HG03457 (cell line): Measurements from ENCODE around the gene DPY30.

Experiments used
- ATAC-seq: cut with Tn5 transposase; IDR thresholded peaks from one replicate; pipeline ENCODE4 v1.9.1; 2021; ENCODE audit warnings: moderate number of reproducible peaks; ENCODE audit not compliant: unreplicated experiment

DPY30 gene

DNA sequence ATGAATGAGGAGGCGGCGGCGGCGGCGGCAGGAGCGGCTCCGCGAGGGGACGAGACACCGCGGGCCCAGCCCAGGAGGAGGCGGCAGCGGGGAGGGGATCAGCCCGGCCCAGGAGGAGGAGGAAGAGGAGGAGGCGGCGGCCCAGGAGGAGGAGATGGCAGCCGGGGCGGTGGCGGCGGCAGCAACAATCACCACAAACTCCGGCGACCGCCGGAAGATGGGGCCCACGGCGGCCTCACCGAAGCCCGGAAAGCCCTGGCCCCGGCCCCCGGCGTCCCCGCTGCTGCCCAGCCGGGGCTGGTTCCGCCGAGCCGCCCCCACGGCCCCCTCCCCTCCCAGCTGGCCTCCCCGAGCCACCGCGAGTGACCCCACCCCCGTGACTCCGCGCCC, 29.3 kb downstream of the DPY30 start:
- peak; percentile 36 for ATAC-seq

DNA sequence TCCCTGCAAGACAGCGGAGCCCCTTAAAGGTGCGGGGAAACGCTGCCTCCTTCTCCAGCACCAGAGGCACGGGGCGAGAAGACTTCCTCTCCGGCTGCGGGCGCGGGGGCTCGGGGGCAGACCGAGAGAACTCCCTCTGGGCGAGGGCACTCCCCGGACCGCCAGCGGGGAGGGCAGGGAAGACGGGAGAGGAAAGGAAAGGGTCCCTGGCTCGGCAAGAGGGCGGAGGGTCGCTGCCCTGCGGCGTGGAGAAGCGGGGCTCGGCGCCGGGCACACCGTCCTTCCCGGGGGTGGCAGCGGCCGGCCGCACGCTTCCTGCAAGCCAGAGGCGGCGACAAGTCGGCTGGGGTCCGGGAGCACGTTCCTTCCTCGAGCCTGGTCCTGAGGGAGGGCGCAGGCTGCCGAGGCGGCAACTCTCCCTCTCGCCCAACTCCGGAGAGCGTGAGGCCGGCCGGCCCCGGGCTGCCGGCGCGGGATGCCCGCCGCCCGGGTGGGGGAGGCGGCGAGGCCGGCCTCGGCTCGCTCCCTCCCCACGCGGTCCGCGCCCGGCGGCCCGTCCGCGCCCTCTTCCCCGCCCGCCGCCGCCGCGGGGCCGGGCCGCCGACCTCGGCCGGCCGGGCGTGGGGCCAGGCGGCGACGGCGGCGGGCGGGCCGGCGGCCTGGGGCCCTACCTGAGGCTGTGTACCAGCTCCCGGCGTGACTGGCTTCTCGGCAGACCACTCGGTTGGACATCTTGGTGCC, 29.9 kb downstream of the DPY30 start:
- peak; percentile 16 for ATAC-seq

DNA sequence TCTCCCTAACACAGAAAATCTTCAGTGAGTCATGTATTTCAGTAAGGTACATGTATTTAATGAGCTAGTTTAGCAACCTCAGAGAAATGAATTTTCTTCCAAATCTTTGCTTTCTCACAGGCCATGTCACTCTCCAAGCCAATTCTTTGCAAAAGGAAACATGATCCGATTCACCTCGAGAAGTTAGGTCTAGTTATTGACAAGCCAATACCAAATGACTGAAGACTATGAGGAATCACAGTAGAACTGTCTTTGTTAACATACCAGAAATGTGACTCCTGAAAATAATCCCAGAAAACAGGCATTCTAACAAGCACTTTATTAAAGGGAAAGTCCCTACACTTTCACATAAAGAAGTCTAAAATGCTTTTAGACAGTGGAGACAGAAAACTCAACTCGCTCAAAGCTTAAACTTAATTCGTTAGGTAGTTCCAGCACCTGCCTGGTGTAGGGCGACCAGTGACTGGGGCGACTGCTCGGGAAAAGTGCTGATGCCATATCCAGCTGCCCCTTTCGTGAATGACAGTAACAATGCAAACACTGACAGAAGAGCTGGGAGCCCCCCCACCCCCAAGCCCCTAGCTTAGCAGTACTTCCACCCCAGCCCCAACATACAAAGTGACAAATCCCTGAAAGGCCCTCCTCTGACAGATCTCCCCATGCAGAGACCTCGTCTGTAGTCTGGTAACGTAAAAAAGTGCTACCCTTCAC, 30.6 kb downstream of the DPY30 start:
- no peak for ATAC-seq

DNA sequence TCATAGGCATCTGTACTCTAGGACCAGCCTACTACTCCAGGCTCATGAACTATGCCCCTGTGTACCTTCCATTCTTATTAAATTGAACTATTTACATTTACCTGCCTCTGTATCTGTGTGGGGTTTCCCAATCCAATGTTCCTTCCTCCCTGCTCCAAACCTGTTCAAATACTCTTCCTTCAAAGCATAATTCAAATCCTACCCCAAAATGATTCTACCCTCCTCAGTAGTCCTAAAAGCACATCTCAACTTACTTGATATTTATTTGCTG, 32.5 kb downstream of the DPY30 start:
- ATAC-seq: no peak

DNA sequence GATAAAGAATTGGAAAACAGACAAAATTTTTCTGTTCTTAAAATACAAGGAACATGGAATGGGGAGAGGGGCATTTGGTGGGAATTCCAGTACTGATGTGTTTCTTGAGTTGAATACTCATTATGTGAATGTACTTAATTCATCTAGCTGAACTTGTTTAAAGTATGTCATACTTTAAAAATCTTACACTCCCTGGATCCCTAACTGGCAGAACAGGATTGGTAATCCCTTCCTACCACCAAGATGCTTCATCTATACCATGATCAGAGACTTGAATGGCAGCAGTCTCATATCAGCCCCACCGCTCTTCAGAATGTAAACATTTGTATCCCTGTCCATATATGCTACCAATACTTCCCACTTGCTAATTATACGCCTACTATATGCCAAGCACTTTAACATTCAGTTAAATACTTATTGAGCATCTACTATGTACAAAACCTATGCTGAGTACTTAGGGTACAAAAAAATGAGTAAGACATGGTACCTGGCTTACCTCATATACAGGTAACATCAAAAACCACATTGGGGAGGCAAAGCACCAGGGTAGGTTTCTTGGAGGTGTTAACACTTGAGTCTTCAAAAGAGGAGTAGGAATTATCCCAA, 34.1 kb downstream of the DPY30 start:
- ATAC-seq: no peak

DNA sequence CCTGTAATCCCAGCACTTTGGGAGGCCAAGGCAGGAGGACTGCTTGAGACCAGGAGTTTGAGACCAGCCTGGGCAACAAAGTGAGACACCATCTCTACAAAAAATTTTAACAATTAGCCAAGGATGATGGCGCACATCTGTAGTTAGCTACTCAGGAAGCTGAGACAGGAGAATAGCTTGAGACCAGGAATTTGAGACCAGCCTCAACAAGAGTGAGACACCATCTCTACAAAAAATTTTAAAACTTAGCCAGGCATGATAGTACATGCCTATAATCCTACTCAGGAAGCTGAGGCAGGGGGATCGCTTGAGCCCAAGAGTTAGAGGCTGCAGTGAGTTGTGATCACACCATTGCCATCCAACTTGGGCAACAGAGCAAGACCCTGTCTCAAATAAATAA, 35.8 kb downstream of the DPY30 start:
- ATAC-seq: no peak

DNA sequence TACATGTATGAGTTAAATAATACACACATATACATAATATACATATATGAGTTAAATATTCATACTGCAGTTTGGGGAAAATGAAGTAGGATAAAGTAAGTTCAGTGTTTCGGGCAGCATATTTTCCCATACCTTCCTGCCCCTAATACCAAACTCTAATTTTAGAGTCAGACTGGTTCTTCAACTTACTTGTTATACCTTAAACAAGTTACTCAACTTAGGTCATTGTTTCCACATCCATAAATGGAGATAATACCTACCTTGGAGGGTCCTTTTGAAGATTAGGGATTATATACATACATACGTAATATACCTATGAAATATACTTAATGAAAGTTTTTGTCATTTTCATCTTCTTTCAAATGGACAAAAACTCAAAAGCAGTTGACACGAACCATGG, 37.2 kb downstream of the DPY30 start:
- ATAC-seq: no peak

DNA sequence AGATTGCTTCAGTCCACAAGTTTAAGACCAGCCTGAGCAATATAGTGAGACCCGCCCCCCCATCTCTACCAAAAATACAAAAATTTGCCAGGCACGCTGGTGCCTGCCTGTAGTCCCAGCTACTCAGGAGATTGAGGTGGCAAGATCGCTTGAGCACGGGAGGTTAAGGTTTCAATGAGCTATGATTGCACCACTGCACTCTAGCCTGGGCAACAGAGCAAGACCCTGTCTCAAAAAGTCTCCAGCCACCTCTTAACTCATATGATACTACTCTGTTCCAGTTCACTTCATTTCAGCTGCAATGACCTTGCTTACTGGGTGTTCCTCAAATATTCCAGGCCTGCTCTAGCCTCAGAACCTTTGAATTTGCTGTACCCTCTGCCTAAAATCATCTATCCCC, 40.2 kb downstream of the DPY30 start:
- ATAC-seq: no peak

DNA sequence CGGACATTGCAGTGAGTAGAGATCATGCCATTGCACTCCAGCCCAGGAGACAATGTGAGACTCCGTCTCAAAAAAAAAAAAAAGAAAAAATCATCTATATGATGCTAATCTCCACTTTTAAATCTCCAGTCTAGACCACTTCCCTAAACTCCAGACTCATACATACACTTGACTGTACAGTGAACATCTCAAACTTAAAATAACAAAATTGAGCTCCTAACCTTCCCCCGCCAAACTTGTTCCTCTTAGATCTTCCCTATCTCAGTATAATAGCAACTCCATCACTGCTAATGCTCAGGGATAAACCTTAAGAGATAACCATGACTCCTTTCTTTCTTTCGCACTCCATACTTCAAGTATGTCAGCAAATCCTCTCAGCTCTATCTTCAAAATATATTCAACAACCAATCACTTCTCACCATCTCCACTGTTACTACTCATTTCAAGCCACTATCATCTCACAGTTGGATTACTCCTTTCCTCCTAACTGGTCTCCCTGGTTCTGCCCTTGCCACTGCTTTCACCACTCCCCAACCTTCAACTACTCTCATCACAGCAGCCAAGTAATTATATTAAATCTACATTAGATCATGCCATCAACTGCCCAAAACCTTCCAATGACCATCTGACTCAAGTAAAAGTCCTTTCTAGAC, 40.7 kb downstream of the DPY30 start:
- ATAC-seq: no peak

DNA sequence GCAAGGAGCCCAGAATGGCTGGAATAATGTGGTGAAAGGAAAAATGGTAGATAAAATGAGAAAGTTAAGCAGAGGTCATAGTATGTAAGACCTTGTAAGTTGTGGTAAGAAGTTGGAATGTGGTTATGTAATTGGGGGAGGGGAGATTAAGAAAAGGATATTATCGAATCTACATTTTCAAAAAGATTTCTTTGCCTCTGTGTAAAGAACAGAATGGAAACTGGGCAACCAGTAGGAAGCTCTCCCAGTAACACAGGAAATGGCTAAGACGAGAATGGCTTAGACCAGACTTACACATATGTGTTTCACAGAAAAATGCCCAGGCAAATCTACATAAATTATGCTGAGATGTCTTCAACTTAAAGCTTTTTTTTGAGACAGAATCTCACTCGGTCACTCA, 42.0 kb downstream of the DPY30 start:
- ATAC-seq: no peak

DNA sequence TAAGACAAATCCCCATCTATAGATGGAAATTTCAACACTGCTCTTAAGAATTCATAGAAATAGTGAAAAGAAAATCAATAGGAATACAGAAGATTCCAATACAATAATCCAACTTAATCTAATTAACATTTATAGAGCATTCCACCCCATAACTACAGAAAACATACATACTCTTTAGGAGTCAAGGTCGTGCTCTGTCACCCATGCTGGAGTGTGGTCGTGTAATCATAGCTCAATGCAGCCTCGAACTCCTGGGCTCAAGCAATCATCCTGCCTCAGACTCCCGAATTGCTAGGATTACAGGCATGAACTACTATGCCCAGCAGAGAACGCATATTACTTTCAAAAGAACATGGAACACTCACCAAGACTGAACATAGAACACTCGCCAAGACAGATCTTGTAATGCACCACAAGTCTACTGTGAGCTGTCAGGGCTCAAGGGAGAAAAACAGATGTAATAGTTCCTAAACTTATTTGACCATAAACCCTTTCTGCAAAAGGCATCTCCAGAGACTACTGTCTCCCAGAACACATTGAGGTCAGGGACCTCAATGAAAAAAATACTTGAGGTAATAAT, 42.9 kb downstream of the DPY30 start:
- no peak for ATAC-seq

DNA sequence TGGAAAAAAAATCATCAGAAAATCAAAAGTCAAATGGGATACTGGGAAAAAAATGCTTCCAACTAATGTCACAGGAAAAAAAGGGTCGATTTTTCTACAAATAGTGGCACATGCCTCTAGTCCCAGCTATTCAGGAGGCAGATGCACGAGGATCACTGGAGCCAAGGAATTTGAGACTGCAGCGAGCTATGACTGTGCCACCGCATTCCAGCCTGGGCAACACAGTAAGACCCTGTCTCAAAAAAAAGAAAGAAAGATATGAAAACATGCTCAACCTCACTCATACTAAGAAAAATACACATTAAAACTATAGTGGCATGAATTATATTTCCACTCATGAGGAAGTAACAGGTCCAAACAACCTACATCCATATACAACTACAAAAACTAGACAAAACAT, 46.7 kb downstream of the DPY30 start:
- no peak for ATAC-seq

DNA sequence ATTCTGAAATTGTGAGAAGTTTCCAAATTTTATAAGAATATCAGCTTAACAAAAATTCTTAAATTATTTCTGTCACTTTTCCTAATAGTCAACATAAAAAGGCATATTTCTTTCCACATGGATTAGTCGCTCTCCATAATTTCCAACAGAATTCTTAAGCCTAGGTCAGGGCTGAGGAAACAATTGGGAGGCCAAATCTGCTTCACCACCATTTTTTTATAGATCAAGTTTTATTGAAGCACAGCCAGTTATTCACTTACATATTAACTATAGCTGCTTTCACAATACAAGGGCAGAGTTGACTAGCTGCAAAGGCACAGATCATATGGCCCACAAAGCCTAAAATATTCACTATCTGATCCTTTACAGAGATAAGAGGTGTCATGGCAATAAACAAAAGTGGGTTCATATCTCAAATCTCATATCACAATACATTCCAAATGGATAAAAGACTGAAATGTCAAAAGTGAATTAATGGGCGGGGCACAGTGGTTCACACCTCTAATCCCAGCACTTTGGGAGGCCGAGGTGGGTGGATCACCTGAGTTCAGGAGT, 47.5 kb downstream of the DPY30 start:
- no peak for ATAC-seq

DNA sequence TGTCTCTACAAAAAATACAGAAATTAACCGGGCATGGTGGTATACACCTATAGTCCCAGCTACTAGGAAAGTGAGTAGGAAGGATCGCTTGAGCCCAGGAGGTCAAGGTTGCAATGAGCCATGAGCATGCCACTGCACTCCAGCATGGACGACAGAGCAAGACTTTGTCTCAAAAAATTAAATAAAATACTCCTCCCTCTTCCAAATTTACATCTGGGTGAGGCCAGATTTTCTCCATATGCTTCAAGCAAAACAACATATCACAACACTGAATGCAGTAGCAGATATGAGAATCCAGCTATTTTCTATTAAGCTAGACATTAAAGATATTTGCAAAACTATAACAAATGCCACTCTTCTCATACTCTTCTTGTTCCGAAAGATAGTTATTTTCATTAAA, 49.7 kb downstream of the DPY30 start:
- ATAC-seq: no peak

DNA sequence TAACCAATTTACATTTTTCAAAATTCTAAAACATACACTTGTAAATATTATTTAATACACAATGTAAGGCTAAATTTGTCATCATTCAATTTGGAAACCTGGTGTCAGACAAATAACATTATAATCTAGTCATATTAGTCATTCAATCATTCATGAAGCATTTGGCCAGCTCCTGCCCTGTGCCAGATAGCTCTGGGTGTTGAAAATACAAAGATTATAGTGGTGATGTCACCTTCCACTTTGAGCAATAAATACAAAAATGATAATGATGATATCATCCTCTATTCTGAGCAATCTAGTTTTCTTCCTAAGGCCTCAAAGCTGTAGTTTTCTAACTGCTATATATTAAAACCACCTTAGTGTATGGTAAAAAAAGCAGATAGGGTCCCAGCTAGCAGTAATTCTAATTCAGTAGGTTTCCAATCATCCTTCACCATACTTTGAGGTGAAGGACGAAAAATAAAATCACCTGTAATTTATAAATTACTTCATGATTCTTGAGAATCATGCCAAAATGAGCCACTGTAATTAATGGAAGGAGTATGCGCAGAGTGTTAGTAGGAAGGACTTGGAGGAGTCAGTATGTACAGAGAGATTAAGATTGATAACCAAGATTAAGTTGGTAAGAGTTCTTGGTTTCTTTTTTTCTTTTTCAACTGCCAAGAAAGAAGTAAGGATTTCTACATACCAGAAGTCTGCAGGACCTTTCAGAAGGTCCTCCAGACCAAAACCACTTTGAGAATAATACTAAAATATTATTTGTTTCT, 52.0 kb downstream of the DPY30 start:
- ATAC-seq: no peak

DNA sequence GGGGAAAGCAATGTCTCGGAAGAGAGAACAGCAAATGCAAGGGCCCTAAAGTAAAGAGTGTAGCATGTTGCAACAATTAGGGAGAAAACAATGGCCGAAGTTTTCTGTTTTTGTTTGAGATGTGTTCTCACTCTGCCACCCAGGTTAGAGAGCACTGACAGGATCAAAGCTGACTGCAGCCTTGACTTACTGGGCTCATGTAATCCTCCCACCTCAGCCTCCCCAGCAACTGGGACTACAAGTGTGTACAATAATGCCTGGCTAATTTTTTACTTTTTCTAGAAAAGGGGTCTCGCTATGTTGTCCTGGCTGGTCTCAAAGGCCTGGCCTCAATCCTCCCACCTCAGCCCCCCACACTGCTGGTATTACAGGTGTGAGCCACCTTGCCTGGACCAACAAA, 52.7 kb downstream of the DPY30 start:
- no peak for ATAC-seq

DNA sequence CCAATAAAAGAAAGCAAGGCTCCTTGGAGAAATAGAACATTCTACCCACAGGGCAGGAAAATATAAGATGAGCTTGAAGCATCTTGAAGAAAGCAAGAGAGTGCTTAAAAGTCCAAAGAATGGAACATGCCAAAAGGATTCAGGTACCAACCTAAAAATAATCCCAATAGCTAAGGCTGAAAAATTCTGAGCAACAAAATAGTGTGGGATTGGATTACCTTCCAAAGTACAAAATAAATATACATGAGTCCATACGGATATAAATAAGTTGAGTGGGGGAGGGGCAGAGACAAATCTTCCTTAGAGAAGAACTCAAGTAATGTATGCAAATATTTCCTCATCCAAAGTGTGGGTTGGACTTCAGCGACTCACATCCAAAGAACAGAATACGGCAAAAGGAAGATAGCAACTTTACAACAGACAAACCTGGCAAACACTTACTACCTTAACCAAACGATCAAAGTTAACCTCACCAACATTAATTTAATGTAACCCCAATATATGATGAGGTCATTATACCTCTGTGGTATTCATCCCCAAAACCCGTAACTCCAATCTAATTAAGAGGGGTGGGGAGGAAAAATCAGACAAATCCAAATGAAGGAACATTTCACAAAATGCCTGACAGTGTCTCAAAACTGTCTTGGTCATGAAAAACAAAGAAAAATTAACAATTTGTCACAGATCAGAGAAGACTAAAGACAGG, 55.7 kb downstream of the DPY30 start:
- no peak for ATAC-seq

DNA sequence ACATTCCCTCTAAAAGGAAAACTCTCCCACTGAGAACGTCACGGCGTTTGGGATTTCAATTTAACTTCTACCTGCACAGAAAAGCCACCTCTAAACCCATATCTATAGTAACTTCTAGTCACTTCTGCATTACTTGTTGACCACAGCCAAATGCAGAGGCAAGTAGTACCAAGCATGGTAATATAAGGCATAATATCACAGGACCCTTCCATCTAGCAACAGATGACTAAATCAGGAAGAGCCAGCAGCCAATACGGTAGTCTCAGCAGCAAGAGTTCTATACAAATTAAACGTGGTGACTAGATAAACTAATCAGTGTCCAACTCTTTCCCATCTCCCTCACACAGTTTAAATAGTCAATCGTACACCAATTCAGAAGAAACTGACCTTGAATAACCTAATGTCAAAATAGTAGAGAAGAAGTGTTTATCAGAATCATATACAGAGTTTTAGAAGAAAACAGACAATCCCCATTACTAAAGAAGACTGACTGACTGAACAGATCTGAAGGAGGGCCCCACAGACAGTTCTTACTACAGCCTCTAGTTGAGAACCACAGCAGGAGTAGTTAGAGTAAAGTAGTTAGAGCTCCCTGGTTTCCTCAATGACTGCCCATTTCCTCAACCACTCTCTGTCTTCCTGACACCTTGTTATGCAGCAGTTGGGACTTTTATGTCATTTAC, 58.8 kb downstream of the DPY30 start:
- ATAC-seq: peak; percentile 93

DNA sequence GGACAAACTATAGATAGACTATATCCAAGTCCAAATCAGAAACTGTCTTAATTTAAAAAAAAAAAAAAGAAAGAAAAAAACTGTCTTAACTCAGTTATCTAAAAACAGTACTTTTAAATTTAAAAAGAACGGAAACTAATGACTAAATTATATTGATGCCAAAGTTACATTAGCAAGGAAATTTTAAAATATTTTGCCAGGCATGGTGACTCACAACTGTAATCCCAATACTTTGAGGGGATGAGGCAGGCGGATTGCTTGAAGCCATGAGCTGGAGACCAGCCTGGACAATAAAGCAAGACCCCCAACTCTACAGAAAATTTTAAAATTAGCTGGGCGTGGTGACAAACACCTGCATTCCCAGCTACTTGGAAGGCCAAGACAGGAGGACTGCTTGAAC, 59.6 kb downstream of the DPY30 start:
- no peak for ATAC-seq
